HG03342 (cell line): ENCODE results near the gene TINAGL1.

ENCODE experiments used
- ATAC-seq: cut with Tn5 transposase; IDR thresholded peaks from one replicate; pipeline ENCODE4 v1.9.1; 2021; ENCODE audit warnings: mild to moderate bottlenecking, moderate library complexity; ENCODE audit not compliant: unreplicated experiment

The TINAGL1 gene

GRCh38 chr1:31600641-31601040, 24.3 kb downstream of the TINAGL1 start:
- no peak for ATAC-seq

- no peak for ATAC-seq
Measured at GRCh38 chr1:31602081-31602480, 25.8 kb downstream of the TINAGL1 start.

GRCh38 chr1:31605908-31606427, 29.7 kb downstream of the TINAGL1 start:
- peak; percentile 97 for ATAC-seq

GRCh38 chr1:31607360-31607759, 31.0 kb downstream of the TINAGL1 start:
- no peak for ATAC-seq

GRCh38 chr1:31609514-31610118, 33.3 kb downstream of the TINAGL1 start:
- ATAC-seq = no peak

GRCh38 chr1:31614414-31615005, 38.2 kb downstream of the TINAGL1 start:
- ATAC-seq = no peak

- ATAC-seq = no peak
Measured at GRCh38 chr1:31615414-31615813, 39.1 kb downstream of the TINAGL1 start.

- no peak for ATAC-seq
Measured at GRCh38 chr1:31615939-31616338, 39.6 kb downstream of the TINAGL1 start.

- ATAC-seq = no peak
Measured at GRCh38 chr1:31617218-31617915, 41.1 kb downstream of the TINAGL1 start, which contains the start of gene HCRTR1. Gene HCRTR1 (plus strand): TSS chr1:31617689. CDS start chr1:31619193, 1,504 bp downstream.

- no peak for ATAC-seq
Measured at GRCh38 chr1:31617916-31618746, 41.8 kb downstream of the TINAGL1 start.

- no peak for ATAC-seq
Measured at GRCh38 chr1:31618916-31619846, 42.9 kb downstream of the TINAGL1 start.

- no peak for ATAC-seq
Measured at GRCh38 chr1:31620631-31621497, 44.5 kb downstream of the TINAGL1 start.

GRCh38 chr1:31621498-31621820, 45.1 kb downstream of the TINAGL1 start:
- no peak for ATAC-seq

- ATAC-seq = no peak
Measured at GRCh38 chr1:31621847-31622730, 45.8 kb downstream of the TINAGL1 start.

- ATAC-seq = no peak
Measured at GRCh38 chr1:31623365-31623764, 47.0 kb downstream of the TINAGL1 start.

GRCh38 chr1:31624309-31624708, 48.0 kb downstream of the TINAGL1 start:
- no peak for ATAC-seq

GRCh38 chr1:31624731-31625514, 48.6 kb downstream of the TINAGL1 start:
- no peak for ATAC-seq
